ENCODE data around the gene TTC16. TPM values are rescaled to one million over a fixed set of nuclear protein-coding genes. Genes with fewer than 3 reads are reported as not detected.

TTC16 gene
- total RNA-seq, 2 experiments from 2014 or later: 0.50 to 0.79 TPM

DNA sequence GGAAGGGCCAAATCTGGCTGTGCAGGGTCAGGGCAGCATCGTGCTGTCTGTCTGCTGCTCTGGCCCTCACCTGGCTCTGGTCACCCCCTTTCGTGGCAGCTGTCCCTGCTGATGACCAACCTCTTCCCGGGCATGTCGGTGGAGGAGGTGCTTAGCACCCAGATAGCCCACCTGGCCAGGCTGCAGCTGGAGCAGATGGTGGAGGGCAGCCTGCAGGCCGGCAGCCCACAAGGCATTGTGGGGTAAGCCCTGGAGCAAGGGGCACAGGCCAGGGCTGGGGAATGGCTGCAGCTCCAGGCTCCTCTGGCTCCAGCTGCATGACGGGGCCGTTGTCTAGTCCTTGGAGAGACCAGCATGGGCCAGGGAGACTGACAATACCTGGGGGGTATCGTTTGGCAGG is 11.0 kb downstream of the TTC16 start:
- Mint-ChIP-seq H3K4me3 (no peak overlapping the region), H3K27me3 (ENCODE audit: low read depth) (no peaks in the 10 kb centered on the region), H3K4me1 (ENCODE audit: low read depth) (peaks cover under 1% of the 10 kb centered on the region), H3K36me3 (ENCODE audit: low read depth) (no peaks in the 10 kb centered on the region), H3K9me3 (no peaks in the 10 kb centered on the region), H3K27ac (no peak overlapping the region)
- CTCF ChIA-PET: no interaction called here
- intact Hi-C loops (cut with micrococcal nuclease): no loop called here
- DNase-seq: no peak

GRCh38 chr9:127728808-127729207 is 12.9 kb downstream of the TTC16 start:
- CTCF ChIA-PET: interaction anchor here (1.2 to 1.3 kb wide), 2 partner anchors 192 to 225 kb away, joined by 3 to 4 read pairs; no protein-coding TSS in a partner anchor

GRCh38 chr9:127729522-127730256 is 13.8 kb downstream of the TTC16 start:
- H3K27ac Mint-ChIP-seq: no peak overlapping the region
- H3K9me3 Mint-ChIP-seq: no peaks in the 10 kb centered on the region
- CTCF ChIA-PET: interaction anchor here (0.9 to 1.3 kb wide), 3 partner anchors 119 to 226 kb away, joined by 3 to 4 read pairs (median 3); no protein-coding TSS in a partner anchor
- no peak for DNase-seq
- no peak overlapping the region for H3K4me3 Mint-ChIP-seq
- peaks cover 8% of the 10 kb centered on the region for H3K4me1 Mint-ChIP-seq (ENCODE audit: low read depth)
- intact Hi-C loops (cut with micrococcal nuclease): no loop called here
- H3K27me3 Mint-ChIP-seq (ENCODE audit: low read depth): no peaks in the 10 kb centered on the region
- H3K36me3 Mint-ChIP-seq (ENCODE audit: low read depth): no peaks in the 10 kb centered on the region

More at GRCh38 chr9:127728808-127729207, 12.9 kb downstream of the TTC16 start:
- Mint-ChIP-seq H3K4me3 (no peak overlapping the region), H3K27me3 (ENCODE audit: low read depth) (no peaks in the 10 kb centered on the region), H3K4me1 (ENCODE audit: low read depth) (peaks cover 3% of the 10 kb centered on the region), H3K36me3 (ENCODE audit: low read depth) (no peaks in the 10 kb centered on the region), H3K27ac (no peak overlapping the region), H3K9me3 (no peaks in the 10 kb centered on the region)
- intact Hi-C loops (cut with micrococcal nuclease): no loop called here
- no peak for DNase-seq

- Mint-ChIP-seq H3K4me3 (no peak overlapping the region), H3K27ac (no peak overlapping the region), H3K36me3 (ENCODE audit: low read depth) (no peaks in the 10 kb centered on the region), H3K27me3 (ENCODE audit: low read depth) (no peaks in the 10 kb centered on the region), H3K4me1 (ENCODE audit: low read depth) (peaks cover 9% of the 10 kb centered on the region), H3K9me3 (no peaks in the 10 kb centered on the region)
- intact Hi-C loops (cut with micrococcal nuclease): no loop called here
- DNase-seq: no peak
- CTCF ChIA-PET: interaction anchor here (0.6 kb wide), 2 partner anchors 143 to 155 kb away, joined by 3 to 4 read pairs; no protein-coding TSS in a partner anchor
Measured at GRCh38 chr9:127730262-127730661, 14.4 kb downstream of the TTC16 start.

GRCh38 chr9:127730799-127731410 is 15.0 kb downstream of the TTC16 start:
- intact Hi-C loops (cut with micrococcal nuclease): no loop called here
- CTCF ChIA-PET: interaction anchor here (0.6 to 1.6 kb wide), 4 partner anchors 139 to 190 kb away, joined by 3 to 4 read pairs (median 4); no protein-coding TSS in a partner anchor

GRCh38 chr9:127731938-127732337 is 16.1 kb downstream of the TTC16 start:
- H3K36me3 Mint-ChIP-seq (ENCODE audit: low read depth): no peaks in the 10 kb centered on the region
- intact Hi-C loops (cut with micrococcal nuclease): no loop called here
- CTCF ChIA-PET: interaction anchor here (1.6 kb wide), 1 partner anchor 138 kb away, joined by 4 read pairs; no protein-coding TSS in a partner anchor
- H3K27ac Mint-ChIP-seq: no peak overlapping the region
- H3K4me1 Mint-ChIP-seq (ENCODE audit: low read depth): peaks cover 11% of the 10 kb centered on the region
- no peak for DNase-seq
- no peaks in the 10 kb centered on the region for H3K9me3 Mint-ChIP-seq
- no peak overlapping the region for H3K4me3 Mint-ChIP-seq
- H3K27me3 Mint-ChIP-seq (ENCODE audit: low read depth): no peaks in the 10 kb centered on the region

More at GRCh38 chr9:127730799-127731410, 15.0 kb downstream of the TTC16 start:
- no peak for DNase-seq
- Mint-ChIP-seq H3K9me3 (no peaks in the 10 kb centered on the region), H3K4me1 (ENCODE audit: low read depth) (peaks cover 11% of the 10 kb centered on the region), H3K27me3 (ENCODE audit: low read depth) (no peaks in the 10 kb centered on the region), H3K27ac (no peak overlapping the region), H3K36me3 (ENCODE audit: low read depth) (no peaks in the 10 kb centered on the region), H3K4me3 (no peak overlapping the region)

- H3K4me1 Mint-ChIP-seq (ENCODE audit: low read depth): peaks cover 13% of the 10 kb centered on the region
- H3K27me3 Mint-ChIP-seq (ENCODE audit: low read depth): no peaks in the 10 kb centered on the region
- H3K27ac Mint-ChIP-seq: no peak overlapping the region
- CTCF ChIA-PET: interaction anchor here (1.6 kb wide), 1 partner anchor 137 kb away, joined by 4 read pairs; no protein-coding TSS in a partner anchor
- DNase-seq: no peak
- H3K4me3 Mint-ChIP-seq: no peak overlapping the region
- intact Hi-C loops (cut with micrococcal nuclease): no loop called here
- no peaks in the 10 kb centered on the region for H3K36me3 Mint-ChIP-seq (ENCODE audit: low read depth)
- H3K9me3 Mint-ChIP-seq: no peaks in the 10 kb centered on the region
Measured at GRCh38 chr9:127732444-127732843, 16.6 kb downstream of the TTC16 start.

DNA sequence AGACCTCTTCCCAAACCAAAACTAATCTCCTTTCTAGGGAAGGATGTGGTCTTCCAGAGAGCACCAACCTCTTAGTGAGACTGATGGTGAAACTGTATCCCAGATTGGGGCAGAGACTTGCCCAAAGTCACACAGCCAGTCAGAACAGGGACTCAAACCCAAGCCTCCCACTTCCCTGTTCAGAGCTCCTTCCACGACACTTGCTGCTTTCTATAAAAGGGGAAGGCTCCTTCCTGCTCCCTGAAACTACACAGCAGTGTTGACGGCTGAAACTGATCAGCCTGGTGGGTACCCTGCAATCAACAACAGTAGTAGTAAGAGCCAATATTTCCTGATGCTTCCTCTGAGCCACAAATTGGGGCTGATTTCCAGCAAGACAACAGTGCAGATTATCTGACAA is 17.7 kb downstream of the TTC16 start:
- no peak for DNase-seq
- H3K27me3 Mint-ChIP-seq (ENCODE audit: low read depth): no peaks in the 10 kb centered on the region
- CTCF ChIA-PET: interaction anchor here (0.7 to 2.7 kb wide), 6 partner anchors 9 to 254 kb away, joined by 3 to 48 read pairs (median 6); no protein-coding TSS in a partner anchor
- no peak overlapping the region for H3K27ac Mint-ChIP-seq
- peak overlapping the region; percentile 78 for H3K4me3 Mint-ChIP-seq
- intact Hi-C loops (cut with micrococcal nuclease): loop anchor here (1.0 kb wide), 2 partner anchors 143 to 229 kb away; no protein-coding TSS in a partner anchor
- peaks cover 13% of the 10 kb centered on the region for H3K4me1 Mint-ChIP-seq (ENCODE audit: low read depth)
- no peaks in the 10 kb centered on the region for H3K9me3 Mint-ChIP-seq
- no peaks in the 10 kb centered on the region for H3K36me3 Mint-ChIP-seq (ENCODE audit: low read depth)

DNA sequence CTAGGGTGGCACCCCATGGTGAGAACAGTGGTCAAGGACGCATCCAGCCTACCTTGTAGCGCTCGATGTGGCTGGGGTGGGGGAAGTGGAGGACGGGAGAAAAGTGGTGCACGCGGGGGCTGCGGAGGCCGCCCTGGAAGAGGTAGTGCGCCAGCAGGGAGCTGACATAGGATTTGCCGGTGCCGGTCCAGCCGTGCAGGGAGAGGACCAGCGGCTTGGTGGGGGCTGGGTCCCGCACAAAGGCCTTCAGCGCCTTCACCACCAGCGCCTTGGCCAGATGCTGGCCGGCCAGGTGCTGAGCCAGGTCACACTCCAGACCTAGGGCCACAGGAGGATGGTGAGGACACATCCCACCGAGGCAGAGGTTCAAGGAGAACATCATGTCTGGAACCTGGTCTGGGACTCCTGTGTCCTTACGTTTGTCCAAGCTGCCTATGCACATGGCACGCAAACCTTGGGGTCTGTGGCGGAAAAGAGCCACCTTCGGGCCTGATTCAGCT is 18.4 kb downstream of the TTC16 start:
- intact Hi-C loops (cut with micrococcal nuclease): loop anchor here (1.0 kb wide), 2 partner anchors 144 to 230 kb away; no protein-coding TSS in a partner anchor
- H3K27ac Mint-ChIP-seq: peak overlapping the region; percentile 77
- H3K27me3 Mint-ChIP-seq (ENCODE audit: low read depth): no peaks in the 10 kb centered on the region
- H3K4me1 Mint-ChIP-seq (ENCODE audit: low read depth): peaks cover 13% of the 10 kb centered on the region
- no peak for DNase-seq
- H3K9me3 Mint-ChIP-seq: no peaks in the 10 kb centered on the region
- peak overlapping the region; percentile 78 for H3K4me3 Mint-ChIP-seq
- peaks cover 2% of the 10 kb centered on the region for H3K36me3 Mint-ChIP-seq (ENCODE audit: low read depth)
- CTCF ChIA-PET: interaction anchor here (0.6 to 3.7 kb wide), 55 partner anchors 9 to 305 kb away, joined by 3 to 52 read pairs (median 4); partner anchors contain the start of genes AK1, CDK9, PTRH1 and STXBP1

DNA sequence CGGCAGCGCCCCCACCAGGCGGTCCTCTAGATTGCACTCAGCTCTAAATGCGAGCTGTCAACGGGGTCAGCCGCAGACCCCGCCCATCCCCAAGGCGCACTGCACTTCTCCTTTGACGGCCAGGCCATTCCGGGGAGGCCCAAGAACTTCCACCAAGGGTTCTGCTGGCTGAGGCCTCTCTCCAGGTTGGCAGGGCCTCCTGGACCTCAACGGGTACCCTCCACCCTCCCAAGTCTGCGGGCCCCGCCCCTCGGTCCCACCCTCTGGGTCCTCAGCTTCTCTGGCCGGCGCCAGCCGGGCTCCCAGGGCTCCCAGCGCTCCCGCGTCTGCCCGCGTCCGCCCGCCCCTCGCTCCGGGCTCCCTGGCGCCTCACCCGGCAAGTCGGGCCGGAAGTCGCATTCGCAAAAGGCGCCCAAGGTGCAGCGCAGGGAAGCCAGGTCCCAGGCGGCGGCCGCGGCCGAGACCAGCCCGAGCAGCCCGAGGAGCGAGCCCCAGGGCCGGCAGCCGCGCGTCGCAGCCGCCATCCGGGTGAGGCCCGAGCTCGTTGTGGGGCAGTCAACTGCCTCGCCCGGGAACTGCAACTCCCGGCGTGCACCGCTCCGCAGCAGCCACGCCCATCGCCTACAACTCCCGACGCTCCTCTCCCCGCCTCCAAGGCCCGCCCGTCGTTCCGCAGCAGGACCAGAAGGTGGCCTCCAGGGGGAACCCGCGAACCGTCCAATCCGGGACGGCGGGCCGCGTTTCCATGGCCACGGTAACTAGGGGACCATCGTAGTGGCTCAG is 19.1 kb downstream of the TTC16 start, which contains the start of gene TOR2A:
TSS of gene TOR2A (minus strand) at position 548 of the 783 bp plus-strand sequence. CDS start at position 524, 24 bp downstream.
- Mint-ChIP-seq H3K9me3 (no peaks in the 10 kb centered on the region), H3K27ac (peak within 1 kb of the TSS; percentile 86), H3K4me1 (ENCODE audit: low read depth) (peaks cover 13% of the 10 kb centered on the region), H3K4me3 (peak within 1 kb of the TSS; percentile 78), H3K27me3 (ENCODE audit: low read depth) (no peaks in the 10 kb centered on the region), H3K36me3 (ENCODE audit: low read depth) (peaks cover 3% of the 10 kb centered on the region)
- peak; percentile 98 for DNase-seq
- CTCF ChIA-PET: interaction anchor here (0.6 to 3.7 kb wide), 62 partner anchors 10 to 304 kb away, joined by 3 to 52 read pairs (median 4); partner anchors contain the start of genes AK1, CDK9, PTRH1 and ST6GALNAC4
- intact Hi-C loops (cut with micrococcal nuclease): loop anchor here (1.0 kb wide), 10 partner anchors 20 to 231 kb away; partner anchors contain the start of genes FPGS, PTRH1 and STXBP1

GRCh38 chr9:127735530-127736185 is 19.8 kb downstream of the TTC16 start:
- peak overlapping the region; percentile 86 for H3K27ac Mint-ChIP-seq
- CTCF ChIA-PET: interaction anchor here (0.8 to 3.7 kb wide), 33 partner anchors 9 to 238 kb away, joined by 3 to 52 read pairs (median 5); partner anchors contain the start of genes AK1, CDK9, PTRH1 and TTC16
- H3K4me1 Mint-ChIP-seq (ENCODE audit: low read depth): peaks cover 13% of the 10 kb centered on the region
- H3K27me3 Mint-ChIP-seq (ENCODE audit: low read depth): no peaks in the 10 kb centered on the region
- DNase-seq: no peak
- peak overlapping the region; percentile 78 for H3K4me3 Mint-ChIP-seq
- no peaks in the 10 kb centered on the region for H3K9me3 Mint-ChIP-seq
- peaks cover 3% of the 10 kb centered on the region for H3K36me3 Mint-ChIP-seq (ENCODE audit: low read depth)
- intact Hi-C loops (cut with micrococcal nuclease): loop anchor here (1.0 kb wide), 8 partner anchors 20 to 186 kb away; partner anchors contain the start of genes FPGS, PTRH1 and STXBP1
